A549 (cell line): ENCODE data around the gene USH1C. TPM values are rescaled to one million over a fixed set of nuclear protein-coding genes. Genes with fewer than 3 reads are reported as not detected.

Experiments
- ATAC-seq, 2 experiments: fragments of 200-7000 bp in 1 of 2; fragments of >200 bp in 1 of 2; cut with Nextera tagmentation in 1 of 2; cut with Tn5 transposase in 1 of 2; 3 replicates each; pipeline versions ENCODE4 v1.8.0 to v1.9.1; 2018 to 2020; ENCODE audit warnings: mild to moderate bottlenecking in 1 of 2, moderate library complexity in 1 of 2
- CTCF ChIA-PET: fragments of 300-600 bp; sonication (Branson Sonifier 250); formaldehyde crosslinking; extraction: SDS; loops from one replicate; lab custom pipeline; 2021; ENCODE audit warnings: antibody characterized with exemption, inconsistent platforms; lab: Yijun Ruan, JAX
- POLR2A ChIA-PET: fragments of 350-600 bp; formaldehyde crosslinking; extraction: SDS; loops from one replicate; lab custom pipeline; 2021; ENCODE audit warnings: antibody characterized with exemption, inconsistent platforms; lab: Yijun Ruan, JAX
- DNase-seq, 2 experiments: peaks; one replicate each; pipeline versions ENCODE4 v3.0.0 to v3.0.0-alpha.2; 2011 to 2016; ENCODE audit warnings: low read depth in 1 of 2, low spot score in 1 of 2
- FAIRE-seq: peaks from 2 replicates; lab custom pipeline; 2011; peaks lifted over from hg19 to GRCh38; lab: Jason Lieb, UNC
- H3K27ac ChIP-seq, 2 experiments: fragments of >200 bp; sonication (Bioruptor Twin); formaldehyde crosslinking; 3 replicates each; pipeline ENCODE4 v1.5.1; 2016 to 2017
- H3K4me1 ChIP-seq: fragments of >200 bp; sonication (Bioruptor Twin); formaldehyde crosslinking; 3 replicates; pipeline ENCODE4 v1.6.1; 2016
- H3K4me2 ChIP-seq: fragments of >200 bp; sonication (Bioruptor Twin); formaldehyde crosslinking; 3 replicates; pipeline ENCODE4 v1.6.1; 2016
- H3K4me3 ChIP-seq: fragments of >200 bp; sonication (Bioruptor Twin); formaldehyde crosslinking; 3 replicates; pipeline ENCODE4 v1.5.1; 2016
- H3K9me3 ChIP-seq: fragments of >200 bp; sonication (Bioruptor Twin); formaldehyde crosslinking; 3 replicates; pipeline ENCODE4 v1.6.1; 2016
- BCL3 ChIP-seq: fragments of >200 bp; sonication (Bioruptor Twin); formaldehyde crosslinking; IDR thresholded peaks from 3 replicates; pipeline ENCODE4 v1.6.1; 2016
- BHLHE40 ChIP-seq: IDR thresholded peaks from 2 replicates; pipeline ENCODE4 v1.6.1; 2012; ENCODE audit warnings: low read depth, low read length, inconsistent platforms
- CBX2 ChIP-seq: fragments of 200-600 bp; sonication (generic); IDR thresholded peaks from 2 replicates; pipeline ENCODE4 v1.6.1; 2016; ENCODE audit warnings: low read depth, mild to moderate bottlenecking, borderline replicate concordance
- CBX8 ChIP-seq: fragments of 200-600 bp; sonication (generic); IDR thresholded peaks from 2 replicates; pipeline ENCODE4 v1.6.1; 2016
- CEBPB ChIP-seq, 2 experiments: fragments of >200 bp in 1 of 2; sonication (Bioruptor Twin) in 1 of 2; formaldehyde crosslinking in 1 of 2; IDR thresholded peaks; 2 replicates each; pipeline ENCODE4 v1.6.1; 2012 to 2016
- EHF ChIP-seq: fragments of 250-450 bp; sonication (Bioruptor Pico); IDR thresholded peaks from 2 replicates; pipeline ENCODE4 v1.5.0; 2020; ENCODE audit warnings: mild to moderate bottlenecking
- FOSB ChIP-seq: fragments of 250-450 bp; sonication (Bioruptor Pico); IDR thresholded peaks from 2 replicates; pipeline ENCODE4 v1.5.0; 2020; ENCODE audit warnings: mild to moderate bottlenecking, moderate library complexity
- FOSL2 ChIP-seq, 2 experiments: fragments of 450-650 bp in 1 of 2; fragments of >200 bp in 1 of 2; sonication (Bioruptor Twin) in 1 of 2; formaldehyde crosslinking; IDR thresholded peaks; 2 replicates each; pipeline versions ENCODE4 v1.5.0 to v1.6.1; 2016 to 2020; ENCODE audit warnings: mild to moderate bottlenecking in 1 of 2, moderate library complexity in 1 of 2
- HDAC2 ChIP-seq: fragments of 200-600 bp; sonication (generic); IDR thresholded peaks from 2 replicates; pipeline ENCODE4 v1.6.1; 2016
- HES2 ChIP-seq: fragments of >200 bp; sonication (Bioruptor Twin); formaldehyde crosslinking; IDR thresholded peaks from 2 replicates; pipeline ENCODE4 v1.6.1; 2016
- HOXA7 ChIP-seq: fragments of 250-450 bp; sonication (Bioruptor Pico); IDR thresholded peaks from 2 replicates; pipeline ENCODE4 v1.5.0; 2020; ENCODE audit warnings: mild to moderate bottlenecking, moderate library complexity
- HOXB13 ChIP-seq: fragments of 250-450 bp; sonication (Bioruptor Pico); IDR thresholded peaks from 2 replicates; pipeline ENCODE4 v1.5.0; 2020; ENCODE audit warnings: low read depth, mild to moderate bottlenecking, moderate library complexity
- HOXB5 ChIP-seq: fragments of 250-450 bp; sonication (Bioruptor Pico); IDR thresholded peaks from 2 replicates; pipeline ENCODE4 v1.5.0; 2020; ENCODE audit warnings: mild to moderate bottlenecking, moderate library complexity
- JUN ChIP-seq, 2 experiments: fragments of >200 bp; sonication (Bioruptor Twin); formaldehyde crosslinking; IDR thresholded peaks; 2 replicates in 1 of 2; 3 replicates in 1 of 2; pipeline ENCODE4 v1.6.1; 2016 to 2017
- JUNB ChIP-seq: fragments of >200 bp; sonication (Bioruptor Twin); formaldehyde crosslinking; IDR thresholded peaks from 2 replicates; pipeline ENCODE4 v1.6.1; 2016
- KDM5A ChIP-seq: fragments of 200-600 bp; sonication (generic); IDR thresholded peaks from 2 replicates; pipeline ENCODE4 v1.6.1; 2016; ENCODE audit warnings: antibody characterized with exemption, mild to moderate bottlenecking
- MAFK ChIP-seq: fragments of 450-650 bp; IDR thresholded peaks from 2 replicates; pipeline ENCODE4 v1.6.1; 2014; ENCODE audit not compliant: partially characterized antibody
- MAX ChIP-seq: IDR thresholded peaks from 2 replicates; pipeline ENCODE4 v1.6.1; 2012
- MAZ ChIP-seq: fragments of 150-350 bp; IDR thresholded peaks from 2 replicates; pipeline ENCODE4 v1.6.1; 2014; ENCODE audit warnings: antibody characterized with exemption, low read depth, low read length, borderline replicate concordance
- MYC ChIP-seq: IDR thresholded peaks from 2 replicates; pipeline ENCODE4 v1.6.1; 2012; ENCODE audit warnings: mild to moderate bottlenecking, inconsistent platforms, low read length, improper control_type of control experiment, borderline replicate concordance
- NFE2L2 ChIP-seq: fragments of 150-350 bp; conservative IDR thresholded peaks from 2 replicates; pipeline ENCODE4 v1.6.1; 2014; ENCODE audit warnings: low read length
- POLR2A ChIP-seq: IDR thresholded peaks from 2 replicates; pipeline ENCODE4 v1.6.1; 2012; ENCODE audit warnings: mild to moderate bottlenecking, low read length
- RARB ChIP-seq: fragments of 250-450 bp; sonication (Bioruptor Pico); IDR thresholded peaks from 2 replicates; pipeline ENCODE4 v1.8.0; 2021; ENCODE audit warnings: mild to moderate bottlenecking, moderate library complexity
- REST ChIP-seq: fragments of 200-600 bp; sonication (generic); IDR thresholded peaks from 2 replicates; pipeline ENCODE4 v1.6.1; 2016; ENCODE audit warnings: antibody characterized with exemption, mild to moderate bottlenecking, moderate library complexity
- TP53 ChIP-seq: fragments of 250-450 bp; sonication (Bioruptor Pico); IDR thresholded peaks from 2 replicates; pipeline ENCODE4 v1.5.0; 2021; ENCODE audit warnings: mild to moderate bottlenecking, moderate library complexity
- ZC3H11A ChIP-seq: fragments of 450-650 bp; IDR thresholded peaks from 2 replicates; pipeline ENCODE4 v1.6.1; 2014; ENCODE audit warnings: antibody characterized with exemption, mild to moderate bottlenecking
- ZFP36 ChIP-seq: fragments of 450-650 bp; IDR thresholded peaks from 2 replicates; pipeline ENCODE4 v1.6.1; 2014; ENCODE audit warnings: borderline replicate concordance; ENCODE audit not compliant: partially characterized antibody
- ZNF302 ChIP-seq: fragments of 250-450 bp; sonication (Bioruptor Pico); IDR thresholded peaks from 2 replicates; pipeline ENCODE4 v1.9.0; 2021; ENCODE audit warnings: inconsistent platforms, mild to moderate bottlenecking, moderate library complexity
- WGBS: methylation state at CpG from one replicate; pipeline ENCODE4 v1.1.6; 2017; ENCODE audit errors: missing lambda C conversion rate; 5-methylcytosine and 5-hydroxymethylcytosine counted together
- polyA plus RNA-seq, 4 experiments: library from polyadenylated mRNA; depleted of rRNA in 3 of 4; stranded (reverse); fragments of >200 nt; fragmentation: RNase III in 1 of 4; extraction: RNeasy Plus Mini Kit Qiagen cat#74134 plus additional on column Dnase treatment in 1 of 4; gene quantifications; 2 replicates in 3 of 4; 3 replicates in 1 of 4; pipeline ENCODE4 v1.2.3, GENCODE V29; 2011 to 2017

Gene USH1C
- polyA plus RNA-seq, 2 of the 4 experiments (the other 2 are of a cell fraction): 3.2 to 8.6 TPM

- Histone ChIP-seq H3K4me3 (no peak overlapping the region), H3K4me2 (no peak overlapping the region), H3K9me3 (no peaks in the 10 kb centered on the region), H3K4me1 (no peaks in the 10 kb centered on the region), H3K27ac (no peak overlapping the region)
- TF ChIP-seq HOXA7 (no peak), NFE2L2 (no peak), CBX8 (no peak), BHLHE40 (no peak), MAX (no peak), CBX2 (no peak), MAFK (no peak), MYC (no peak), ZC3H11A (no peak), TP53 (CRISPR knock-in tag) (no peak), REST (no peak), JUNB (no peak), ZFP36 (no peak), KDM5A (no peak), ZNF302 (no peak), POLR2A (no peak), HDAC2 (no peak)
- WGBS: 85% methylated on average over 5 of the region's 9 CpGs
- CTCF ChIA-PET: interaction anchor here (1.2 to 45.8 kb wide), 4 partner anchors 11 to 140 kb away, joined by 3 to 1119 read pairs (median 168); partner anchors contain the start of gene KCNJ11
- ATAC-seq (no peak), DNase-seq (no peak), FAIRE-seq (no peak)
- POLR2A ChIA-PET: no interaction called here
Measured at GRCh38 chr11:17524221-17524620, 20.0 kb downstream of the USH1C start.

- Histone ChIP-seq H3K27ac (no peak overlapping the region), H3K4me2 (no peak overlapping the region), H3K4me1 (no peaks in the 10 kb centered on the region), H3K4me3 (no peak overlapping the region)
- ChIA-PET POLR2A (no interaction called here), CTCF (interaction anchor here (0.7 to 45.8 kb wide), 4 partner anchors 18 to 293 kb away, joined by 3 to 1119 read pairs (median 142); partner anchors contain the start of gene KCNJ11)
- FAIRE-seq: no peak
- ATAC-seq: no peak
- WGBS: 62% methylated on average over 10 of the region's 17 CpGs
- TF ChIP-seq HOXB5: no peak
- no peak for TF ChIP-seq EHF (CRISPR knock-in tag)
- TF ChIP-seq JUNB: no peak
- no peak for TF ChIP-seq MAFK
- no peak for TF ChIP-seq CEBPB (IDR thresholded peaks at IDR 0.05)
- no peak for TF ChIP-seq BCL3
- TF ChIP-seq MAX: no peak
- no peak for TF ChIP-seq JUN (IDR thresholded peaks at IDR 0.05)
- TF ChIP-seq FOSB (CRISPR knock-in tag): no peak
- no peak for TF ChIP-seq FOSL2 (IDR thresholded peaks at IDR 0.05)
- no peak for TF ChIP-seq FOSL2 (CRISPR knock-in tag; IDR thresholded peaks at IDR 0.05)
- no peak for TF ChIP-seq HES2
- TF ChIP-seq RARB (CRISPR knock-in tag): no peak
- TF ChIP-seq MAZ: no peak
- TF ChIP-seq TP53 (CRISPR knock-in tag): no peak
- no peak for TF ChIP-seq HOXB13 (CRISPR knock-in tag)
- TF ChIP-seq, all 56 proteins: peak for 0
- no peak for DNase-seq
- H3K9me3 ChIP-seq: no peaks in the 10 kb centered on the region
Measured at GRCh38 chr11:17522655-17523054, 21.6 kb downstream of the USH1C start.
